ENCODE measurements around the gene ZCCHC2.

DNA sequence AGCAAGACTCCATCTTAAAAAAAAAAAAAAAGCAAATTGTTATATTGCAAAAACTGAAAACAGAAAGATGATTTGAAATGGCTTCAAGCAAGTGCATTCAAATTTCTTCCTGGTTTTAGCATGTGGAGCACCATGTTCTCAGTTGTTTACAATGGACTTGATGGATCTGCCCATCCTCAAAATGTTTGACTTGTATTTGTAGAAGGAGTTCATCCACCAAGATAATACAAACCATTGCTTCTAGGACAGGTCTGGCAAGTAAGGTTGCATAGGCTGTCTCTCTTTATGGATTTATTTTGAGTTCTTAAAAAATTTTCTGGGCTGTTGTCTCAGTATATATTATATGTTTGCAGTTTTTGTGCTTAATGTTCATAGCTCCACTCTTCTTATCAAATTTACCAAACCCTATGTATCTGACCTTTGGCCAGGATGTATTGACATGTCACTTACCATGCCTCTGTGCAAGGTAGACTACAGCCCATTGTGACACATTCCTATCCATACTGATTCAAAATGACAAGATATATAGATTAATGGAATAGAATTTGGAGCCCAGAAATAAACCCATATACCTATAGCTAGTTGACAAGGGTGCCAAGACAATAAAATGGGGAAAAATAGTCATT is 21.7 kb upstream of the ZCCHC2 start:
- no peak for TF ChIP-seq POLR2A (IDR thresholded peaks at IDR 0.05)
- TF ChIP-seq, protein P1, sequence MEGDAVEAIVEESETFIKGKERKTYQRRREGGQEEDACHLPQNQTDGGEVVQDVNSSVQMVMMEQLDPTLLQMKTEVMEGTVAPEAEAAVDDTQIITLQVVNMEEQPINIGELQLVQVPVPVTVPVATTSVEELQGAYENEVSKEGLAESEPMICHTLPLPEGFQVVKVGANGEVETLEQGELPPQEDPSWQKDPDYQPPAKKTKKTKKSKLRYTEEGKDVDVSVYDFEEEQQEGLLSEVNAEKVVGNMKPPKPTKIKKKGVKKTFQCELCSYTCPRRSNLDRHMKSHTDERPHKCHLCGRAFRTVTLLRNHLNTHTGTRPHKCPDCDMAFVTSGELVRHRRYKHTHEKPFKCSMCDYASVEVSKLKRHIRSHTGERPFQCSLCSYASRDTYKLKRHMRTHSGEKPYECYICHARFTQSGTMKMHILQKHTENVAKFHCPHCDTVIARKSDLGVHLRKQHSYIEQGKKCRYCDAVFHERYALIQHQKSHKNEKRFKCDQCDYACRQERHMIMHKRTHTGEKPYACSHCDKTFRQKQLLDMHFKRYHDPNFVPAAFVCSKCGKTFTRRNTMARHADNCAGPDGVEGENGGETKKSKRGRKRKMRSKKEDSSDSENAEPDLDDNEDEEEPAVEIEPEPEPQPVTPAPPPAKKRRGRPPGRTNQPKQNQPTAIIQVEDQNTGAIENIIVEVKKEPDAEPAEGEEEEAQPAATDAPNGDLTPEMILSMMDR (IDR thresholded peaks at IDR 0.05): no peak
